H1 (cell line): Measurements from ENCODE around the gene ELMO1. TPM values are rescaled to one million over a fixed set of nuclear protein-coding genes. Genes with fewer than 3 reads are reported as not detected.
A peak's percentile ranks its signal among the peaks of the same experiment; 100 is the strongest.

Source experiments
- CTCF ChIA-PET: fragments of 300-600 bp; sonication (Branson Sonifier 250); formaldehyde crosslinking; loops from one replicate; lab custom pipeline; 2021; ENCODE audit not compliant: partially characterized antibody; lab: Charles Lee
- POLR2A ChIA-PET: fragments of 300-600 bp; sonication (Branson Sonifier 250); formaldehyde crosslinking; loops from one replicate; lab custom pipeline; 2021; ENCODE audit warnings: inconsistent platforms; ENCODE audit not compliant: partially characterized antibody; lab: Charles Lee
- DNase-seq, 2 experiments: peaks; one replicate each; pipeline versions ENCODE4 v3.0.0 to v3.0.0-alpha.2; 2010 to 2022; ENCODE audit warnings: low spot score in 2 of 2, low read depth in 1 of 2, mixed read lengths in 1 of 2
- FAIRE-seq: peaks from 2 replicates; lab custom pipeline; 2011; peaks lifted over from hg19 to GRCh38; lab: Jason Lieb, UNC
- H2AFZ ChIP-seq: 2 replicates; pipeline ENCODE4 v1.8.1; 2012; ENCODE audit warnings: low read length, inconsistent platforms
- H2AK5ac ChIP-seq: 2 replicates; pipeline ENCODE4 v1.6.1; 2013; ENCODE audit warnings: low read depth, low read length
- H2BK120ac ChIP-seq: replicated peaks from 2 replicates; pipeline ENCODE3; 2013; ENCODE audit warnings: low read depth, low read length, inconsistent platforms
- H2BK12ac ChIP-seq: 2 replicates; pipeline ENCODE4 v1.6.1; 2013; ENCODE audit warnings: low read depth, low read length
- H2BK15ac ChIP-seq: 2 replicates; pipeline ENCODE4 v1.6.1; 2013; ENCODE audit warnings: low read length
- H2BK20ac ChIP-seq: 2 replicates; pipeline ENCODE4 v1.6.1; 2013; ENCODE audit warnings: low read length
- H2BK5ac ChIP-seq: 2 replicates; pipeline ENCODE4 v1.6.1; 2013; ENCODE audit warnings: low read depth, low read length
- H3K14ac ChIP-seq: 2 replicates; pipeline ENCODE4 v1.6.1; 2013; ENCODE audit warnings: inconsistent platforms; ENCODE audit not compliant: insufficient read length
- H3K18ac ChIP-seq: 2 replicates; pipeline ENCODE4 v1.6.1; 2013; ENCODE audit warnings: low read length; ENCODE audit errors: extremely low read depth
- H3K23ac ChIP-seq: 2 replicates; pipeline ENCODE4 v1.6.1; 2013; ENCODE audit warnings: inconsistent platforms; ENCODE audit not compliant: insufficient read length
- H3K23me2 ChIP-seq: 2 replicates; pipeline ENCODE4 v1.6.1; 2013; ENCODE audit warnings: low read depth, low read length
- H3K27ac ChIP-seq: 2 replicates; pipeline ENCODE4 v1.6.1; 2011; ENCODE audit warnings: low read depth, low read length, inconsistent platforms
- H3K27me3 ChIP-seq, 4 experiments: replicated peaks in 1 of 4; 1 replicate in 1 of 4; 2 replicates in 3 of 4; pipeline versions ENCODE4 v1.6.1 to v1.8.1; 2011 to 2013; ENCODE audit warnings: low read length in 3 of 4, mild to moderate bottlenecking in 3 of 4, inconsistent platforms in 2 of 4, mixed read lengths in 2 of 4, moderate library complexity in 1 of 4; ENCODE audit not compliant: control insufficient read depth in 3 of 4, insufficient read depth in 3 of 4; ENCODE audit errors: extremely low read depth in 1 of 4
- H3K36me3 ChIP-seq, 4 experiments: 2 replicates each; pipeline versions ENCODE4 v1.6.1 to v1.8.1; 2011 to 2013; ENCODE audit warnings: mild to moderate bottlenecking in 4 of 4, low read length in 3 of 4, moderate library complexity in 2 of 4, control low read depth in 1 of 4, inconsistent platforms in 1 of 4; ENCODE audit not compliant: insufficient read depth in 4 of 4, control insufficient read depth in 2 of 4
- H3K4ac ChIP-seq: replicated peaks from 2 replicates; pipeline ENCODE3; 2013; ENCODE audit warnings: low read length, low read depth, mixed read lengths, inconsistent platforms; ENCODE audit not compliant: insufficient read length
- H3K4me1 ChIP-seq, 4 experiments: replicated peaks in 1 of 4; 1 replicate in 1 of 4; 2 replicates in 3 of 4; pipeline versions ENCODE4 v1.6.1 to v1.8.1; 2011 to 2013; ENCODE audit warnings: low read length in 3 of 4, inconsistent platforms in 2 of 4, mixed read lengths in 1 of 4; ENCODE audit not compliant: insufficient read depth in 4 of 4, control insufficient read depth in 3 of 4
- H3K4me2 ChIP-seq, 2 experiments: 2 replicates each; pipeline versions ENCODE4 v1.6.1 to v1.8.1; 2011 to 2013; ENCODE audit warnings: low read depth in 2 of 2, low read length in 2 of 2, control low read depth in 1 of 2, inconsistent platforms in 1 of 2, mild to moderate bottlenecking in 1 of 2; ENCODE audit not compliant: insufficient read depth in 1 of 2
- H3K4me3 ChIP-seq, 4 experiments: fragments of 200-600, 300-600 bp in 1 of 4; sonication (generic), shearing (Covaris generic), sonication (Bioruptor Twin) in 1 of 4; 2 replicates each; pipeline versions ENCODE4 v1.5.1 to v1.8.1; 2011 to 2016; ENCODE audit warnings: low read length in 4 of 4, low read depth in 3 of 4, control low read depth in 2 of 4, inconsistent platforms in 2 of 4, mild to moderate bottlenecking in 2 of 4, mixed read lengths in 1 of 4, moderate library complexity in 1 of 4; ENCODE audit not compliant: insufficient read depth in 2 of 4; ENCODE audit errors: extremely low read depth in 1 of 4
- H3K56ac ChIP-seq: replicated peaks from 2 replicates; pipeline ENCODE3; 2013; ENCODE audit warnings: low read depth, mild to moderate bottlenecking, mixed read lengths, low read length, inconsistent platforms; ENCODE audit not compliant: insufficient read length
- H3K79me1 ChIP-seq: 2 replicates; pipeline ENCODE4 v1.6.1; 2013; ENCODE audit warnings: low read depth, low read length, control low read depth
- H3K79me2 ChIP-seq, 2 experiments: 2 replicates each; pipeline versions ENCODE4 v1.6.1 to v1.8.1; 2012 to 2013; ENCODE audit warnings: low read length in 2 of 2, mild to moderate bottlenecking in 2 of 2, inconsistent platforms in 1 of 2; ENCODE audit not compliant: insufficient read depth in 2 of 2, control insufficient read depth in 1 of 2
- H3K9ac ChIP-seq, 4 experiments: replicated peaks in 1 of 4; 1 replicate in 1 of 4; 2 replicates in 3 of 4; pipeline versions ENCODE4 v1.6.1 to v1.8.1; 2011 to 2013; ENCODE audit warnings: low read depth in 3 of 4, low read length in 3 of 4, control low read depth in 2 of 4, mild to moderate bottlenecking in 2 of 4, moderate library complexity in 2 of 4, inconsistent platforms in 1 of 4; ENCODE audit errors: extremely low read depth in 1 of 4
- H3K9me3 ChIP-seq, 2 experiments: 2 replicates each; pipeline versions ENCODE4 v1.6.1 to v1.8.1; 2012 to 2013; ENCODE audit warnings: mild to moderate bottlenecking in 2 of 2, moderate library complexity in 2 of 2, control low read depth in 1 of 2, inconsistent platforms in 1 of 2, low read depth in 1 of 2, low read length in 1 of 2, mixed read lengths in 1 of 2; ENCODE audit not compliant: insufficient read depth in 2 of 2
- H4K20me1 ChIP-seq, 2 experiments: replicated peaks in 1 of 2; 2 replicates each; pipeline versions ENCODE3 to v1.8.1; 2011 to 2013; ENCODE audit warnings: inconsistent platforms in 2 of 2, low read length in 2 of 2, mild to moderate bottlenecking in 1 of 2; ENCODE audit not compliant: insufficient read depth in 2 of 2, control insufficient read depth in 1 of 2
- H4K5ac ChIP-seq: 2 replicates; pipeline ENCODE4 v1.6.1; 2013; ENCODE audit warnings: low read length, low read depth, mixed read lengths, inconsistent platforms; ENCODE audit not compliant: insufficient read length
- H4K8ac ChIP-seq: 2 replicates; pipeline ENCODE4 v1.8.0; 2013; ENCODE audit warnings: mild to moderate bottlenecking, moderate library complexity, low read length, inconsistent platforms; ENCODE audit not compliant: insufficient read depth; ENCODE audit errors: extremely low read depth
- H4K91ac ChIP-seq: replicated peaks from 2 replicates; pipeline ENCODE3; 2013; ENCODE audit warnings: low read length, mixed read lengths, inconsistent platforms; ENCODE audit not compliant: insufficient read length
- CTCF ChIP-seq, 3 experiments: IDR thresholded peaks; 1 replicate in 2 of 3; 2 replicates in 1 of 3; pipeline versions ENCODE4 v1.5.1 to v1.6.1; 2011; ENCODE audit warnings: low read length in 3 of 3, mild to moderate bottlenecking in 3 of 3, inconsistent platforms in 2 of 3, low read depth in 1 of 3, moderate library complexity in 1 of 3; ENCODE audit not compliant: insufficient read depth in 1 of 3; ENCODE audit errors: control extremely low read depth in 1 of 3
- KDM4A ChIP-seq: IDR thresholded peaks from one replicate; pipeline ENCODE4 v1.7.1; 2012; ENCODE audit warnings: low read depth, mild to moderate bottlenecking, moderate library complexity, low read length, inconsistent platforms; ENCODE audit not compliant: severe bottlenecking
- ZNF274 ChIP-seq: IDR thresholded peaks from 2 replicates; pipeline ENCODE4 v1.7.0; 2012; ENCODE audit warnings: low read length, borderline replicate concordance; ENCODE audit errors: extremely low read depth
- WGBS, 2 experiments: shearing (Covaris generic) in 1 of 2; methylation state at CpG; one replicate each; pipeline versions ENCODE4 v1.1.6 to v1.1.7; 2013 to 2015; ENCODE audit warnings: low lambda C conversion rate in 2 of 2, mixed read lengths in 2 of 2, inconsistent platforms in 1 of 2, low coverage in 1 of 2, missing lambda C conversion rate in 1 of 2; ENCODE audit not compliant: insufficient replicate concordance in 2 of 2, insufficient coverage in 1 of 2, insufficient read length in 1 of 2; ENCODE audit errors: extremely low coverage in 1 of 2, missing lambda C conversion rate in 1 of 2; 5-methylcytosine and 5-hydroxymethylcytosine counted together
- polyA plus RNA-seq, 7 experiments: library from polyadenylated mRNA; depleted of rRNA in 3 of 7; stranded (reverse) in 5 of 7; unstranded in 2 of 7; fragments of >200 nt in 5 of 7; fragments of 200-250 nt in 2 of 7; gene quantifications; 1 replicate in 5 of 7; 2 replicates in 1 of 7; 4 replicates in 1 of 7; pipeline versions ENCODE4 v1.2.1 to v1.2.3, GENCODE V29; 2011 to 2013; ENCODE audit warnings: missing spikeins in 2 of 7, mixed read lengths in 2 of 7
- total RNA-seq: library from RNA; stranded (reverse); fragmentation: NEBNext Ultra II Directional; extraction: Animal tissue kit (Norgen Biotek cat#: 25700); gene quantifications from 2 replicates; pipeline ENCODE4 v1.2.1, GENCODE V29; 2021

Gene ELMO1
- total and polyA plus RNA-seq, 2 of the 8 experiments (the other 6 are each of a cell fraction or from before 2014, with no cell fraction given), result 18.4 to 21.0 TPM

- H3K27me3 ChIP-seq, result no peaks in the 10 kb centered on the region
- no peak overlapping the region for H3K4me3 ChIP-seq
- TF ChIP-seq ZNF274, result peak; percentile 85
- no peak for TF ChIP-seq KDM4A
- peak in 2 of 3 experiments; percentile 15 to 31; a peak in 2 of 4 replicates for TF ChIP-seq CTCF (IDR thresholded peaks at IDR 0.05; ENCODE audit: control extremely low read depth in 1 of 3, insufficient read depth in 1 of 3, low read depth in 1 of 3, low read length in 3 of 3)
- H3K23ac ChIP-seq, result no peak overlapping the region
- H2AFZ ChIP-seq, result no peak overlapping the region
- no peak overlapping the region for H2AK5ac ChIP-seq
- H2BK12ac ChIP-seq, result no peak overlapping the region
- DNase-seq, result no peak
- no peak overlapping the region for H4K5ac ChIP-seq
- H3K9me3 ChIP-seq, result peaks cover 15 to 17% of the 10 kb centered on the region in 2 experiments
- no peaks in the 10 kb centered on the region for H3K79me1 ChIP-seq
- no peak overlapping the region for H3K18ac ChIP-seq
- ChIA-PET CTCF (interaction anchor here (0.6 to 2.8 kb wide), 21 partner anchors 9 to 267 kb away, joined by 3 to 11 read pairs (median 4); no protein-coding TSS in a partner anchor), POLR2A (no interaction called here)
- H4K91ac ChIP-seq, result no peak overlapping the region
- no peak overlapping the region for H2BK20ac ChIP-seq
- no peak overlapping the region for H3K14ac ChIP-seq
- H3K4me2 ChIP-seq, result no peak overlapping the region
- no peaks in the 10 kb centered on the region for H3K23me2 ChIP-seq
- H2BK120ac ChIP-seq, result no peak overlapping the region
- no peaks in the 10 kb centered on the region for H4K20me1 ChIP-seq
- H3K4me1 ChIP-seq, result peaks cover 0 to 3% (median 0%) of the 10 kb centered on the region in 4 experiments; a peak in 1 of 7 replicates
- no peaks in the 10 kb centered on the region for H3K79me2 ChIP-seq
- H3K27ac ChIP-seq, result no peak overlapping the region
- no peaks in the 10 kb centered on the region; a peak in 1 of 8 replicates for H3K36me3 ChIP-seq
- H3K9ac ChIP-seq, result no peak overlapping the region
- FAIRE-seq, result no peak
- H3K4ac ChIP-seq, result no peak overlapping the region
- H4K8ac ChIP-seq, result no peak overlapping the region
- no peak overlapping the region for H2BK15ac ChIP-seq
- H3K56ac ChIP-seq, result no peak overlapping the region
- 86% methylated on average over 2 of the region's 2 CpGs; no CpG with 5 or more reads in 1 of the 2 experiments for WGBS, 2 experiments
- H2BK5ac ChIP-seq, result no peak overlapping the region
Measured at GRCh38 chr7:36937754-36938563, 510.7 kb downstream of the ELMO1 start.
